H9 (cell line): Measurements from ENCODE around the gene DUSP2. TPM values are rescaled to one million over a fixed set of nuclear protein-coding genes. Genes with fewer than 3 reads are reported as not detected.
A peak's percentile ranks its signal among the peaks of the same experiment; 100 is the strongest.

ENCODE experiments used
- DNase-seq: peaks from one replicate; pipeline ENCODE4 v3.0.0-alpha.2; 2017
- H2AFZ ChIP-seq: one replicate; pipeline ENCODE4 v1.6.1; 2013; ENCODE audit warnings: mild to moderate bottlenecking, low read length, control low read depth, moderate library complexity
- H2AK5ac ChIP-seq: 2 replicates; pipeline ENCODE4 v1.6.1; 2013; ENCODE audit warnings: low read length, control low read depth, mixed read lengths; ENCODE audit not compliant: insufficient read length
- H2BK120ac ChIP-seq: one replicate; pipeline ENCODE4 v1.6.1; 2013; ENCODE audit warnings: low read depth, mild to moderate bottlenecking, low read length, control low read depth, inconsistent platforms; ENCODE audit not compliant: poor library complexity, severe bottlenecking
- H2BK12ac ChIP-seq: 2 replicates; pipeline ENCODE4 v1.6.1; 2013; ENCODE audit warnings: low read length, control low read depth, mixed read lengths, low read depth; ENCODE audit not compliant: insufficient read length
- H2BK15ac ChIP-seq: 2 replicates; pipeline ENCODE4 v1.6.1; 2013; ENCODE audit warnings: low read depth, low read length, control low read depth
- H2BK20ac ChIP-seq: one replicate; pipeline ENCODE4 v1.6.1; 2013; ENCODE audit warnings: low read depth, mild to moderate bottlenecking, low read length, control low read depth, inconsistent platforms; ENCODE audit not compliant: poor library complexity, severe bottlenecking
- H2BK5ac ChIP-seq: 2 replicates; pipeline ENCODE4 v1.6.1; 2013; ENCODE audit warnings: low read length, control low read depth, mixed read lengths; ENCODE audit not compliant: insufficient read length
- H3K14ac ChIP-seq: 2 replicates; pipeline ENCODE4 v1.6.1; 2013; ENCODE audit warnings: low read length, control low read depth; ENCODE audit not compliant: insufficient read depth
- H3K18ac ChIP-seq: 2 replicates; pipeline ENCODE4 v1.6.1; 2013; ENCODE audit warnings: low read depth, mild to moderate bottlenecking, mixed read lengths, low read length, control low read depth; ENCODE audit not compliant: insufficient read length
- H3K23ac ChIP-seq: 2 replicates; pipeline ENCODE4 v1.6.1; 2013; ENCODE audit warnings: low read length, control low read depth, mixed read lengths, low read depth; ENCODE audit not compliant: insufficient read length
- H3K23me2 ChIP-seq: 2 replicates; pipeline ENCODE4 v1.6.1; 2013; ENCODE audit warnings: low read depth, mild to moderate bottlenecking, mixed read lengths, low read length, control low read depth; ENCODE audit not compliant: insufficient read length, poor library complexity, severe bottlenecking
- H3K27ac ChIP-seq: 2 replicates; pipeline ENCODE4 v1.5.1; 2013; ENCODE audit warnings: low read length, control low read depth, mixed read lengths, low read depth; ENCODE audit not compliant: insufficient read length
- H3K27me3 ChIP-seq: 2 replicates; pipeline ENCODE4 v1.6.1; 2013; ENCODE audit warnings: low read length, control low read depth, inconsistent platforms; ENCODE audit not compliant: insufficient read depth
- H3K4ac ChIP-seq: 2 replicates; pipeline ENCODE4 v1.6.1; 2013; ENCODE audit warnings: low read depth, mild to moderate bottlenecking, control low read depth, inconsistent platforms, low read length, moderate library complexity
- H3K4me1 ChIP-seq: 2 replicates; pipeline ENCODE4 v1.6.1; 2013; ENCODE audit warnings: low read length, control low read depth, inconsistent platforms; ENCODE audit not compliant: insufficient read depth
- H3K4me2 ChIP-seq: 2 replicates; pipeline ENCODE4 v1.6.1; 2013; ENCODE audit warnings: low read length, control low read depth, mixed read lengths; ENCODE audit not compliant: insufficient read length, insufficient read depth
- H3K56ac ChIP-seq: 2 replicates; pipeline ENCODE4 v1.6.1; 2013; ENCODE audit warnings: low read depth, mild to moderate bottlenecking, mixed read lengths, low read length, control low read depth; ENCODE audit not compliant: insufficient read length
- H3K79me1 ChIP-seq: 2 replicates; pipeline ENCODE4 v1.6.1; 2013; ENCODE audit warnings: low read depth, mild to moderate bottlenecking, moderate library complexity, low read length, control low read depth, inconsistent platforms; ENCODE audit not compliant: insufficient read depth, poor library complexity, severe bottlenecking
- H3K79me2 ChIP-seq: 2 replicates; pipeline ENCODE4 v1.6.1; 2013; ENCODE audit warnings: low read length, control low read depth, inconsistent platforms; ENCODE audit not compliant: insufficient read depth
- H3K9ac ChIP-seq: 2 replicates; pipeline ENCODE4 v1.6.1; 2013; ENCODE audit warnings: low read length, control low read depth, mixed read lengths; ENCODE audit not compliant: insufficient read length; ENCODE audit errors: extremely low read depth
- H3K9me3 ChIP-seq: one replicate; pipeline ENCODE4 v1.6.1; 2013; ENCODE audit warnings: low read depth, low read length, inconsistent platforms; ENCODE audit not compliant: control insufficient read depth
- H3T11ph ChIP-seq: one replicate; pipeline ENCODE4 v1.6.1; 2013; ENCODE audit warnings: mild to moderate bottlenecking, low read length, control low read depth, inconsistent platforms
- H4K20me1 ChIP-seq: one replicate; pipeline ENCODE4 v1.6.1; 2013; ENCODE audit not compliant: control insufficient read depth, insufficient read length, insufficient read depth
- H4K5ac ChIP-seq: 2 replicates; pipeline ENCODE4 v1.6.1; 2013; ENCODE audit warnings: low read depth, mild to moderate bottlenecking, mixed read lengths, low read length, control low read depth; ENCODE audit not compliant: insufficient read length
- H4K8ac ChIP-seq: replicated peaks from 2 replicates; pipeline ENCODE4 v1.6.1; 2013; ENCODE audit warnings: low read length, control low read depth, mixed read lengths, low read depth; ENCODE audit not compliant: insufficient read length
- H4K91ac ChIP-seq: 2 replicates; pipeline ENCODE4 v1.6.1; 2013; ENCODE audit warnings: low read depth, mild to moderate bottlenecking, moderate library complexity, mixed read lengths, low read length, control low read depth; ENCODE audit not compliant: insufficient read length
- H3K27ac Mint-ChIP-seq, 3 experiments: 2 replicates in 2 of 3; 3 replicates in 1 of 3; pipeline ENCODE4 v1.8.0; 2020 to 2021; ENCODE audit warnings: mixed read lengths in 3 of 3, mild to moderate bottlenecking in 1 of 3, moderate library complexity in 1 of 3
- H3K27me3 Mint-ChIP-seq: 2 replicates; pipeline ENCODE4 v1.8.0; 2021; ENCODE audit warnings: low read depth, mild to moderate bottlenecking, moderate library complexity, mixed read lengths
- H3K36me3 Mint-ChIP-seq, 3 experiments: 2 replicates in 2 of 3; 3 replicates in 1 of 3; pipeline ENCODE4 v1.8.0; 2020 to 2021; ENCODE audit warnings: low read depth in 3 of 3, mixed read lengths in 3 of 3; ENCODE audit not compliant: insufficient read depth in 1 of 3
- H3K4me1 Mint-ChIP-seq, 2 experiments: 2 replicates each; pipeline ENCODE4 v1.8.0; 2020; ENCODE audit warnings: mixed read lengths in 2 of 2
- H3K4me3 Mint-ChIP-seq, 2 experiments: 2 replicates in 1 of 2; 3 replicates in 1 of 2; pipeline ENCODE4 v1.8.0; 2020 to 2021; ENCODE audit warnings: mild to moderate bottlenecking in 2 of 2, mixed read lengths in 2 of 2, moderate library complexity in 1 of 2
- H3K9me3 Mint-ChIP-seq, 2 experiments: 2 replicates in 1 of 2; 3 replicates in 1 of 2; pipeline ENCODE4 v1.8.0; 2020; ENCODE audit warnings: mild to moderate bottlenecking in 2 of 2, mixed read lengths in 2 of 2, moderate library complexity in 1 of 2
- CTCF ChIP-seq: fragments of 200-600 bp; sonication (generic); conservative IDR thresholded peaks from 3 replicates; pipeline ENCODE4 v1.8.0; 2021; ENCODE audit warnings: antibody characterized with exemption, mild to moderate bottlenecking
- WGBS: extraction: QIAGEN DNeasy Blood & Tissue Kit; methylation state at CpG from one replicate; pipeline ENCODE4 v1.1.7; 2013; ENCODE audit warnings: missing lambda C conversion rate, low lambda C conversion rate, mixed read lengths; ENCODE audit not compliant: insufficient read length; ENCODE audit errors: extremely low coverage; 5-methylcytosine and 5-hydroxymethylcytosine counted together
- total RNA-seq: library from RNA; stranded (reverse); gene quantifications from 2 replicates; pipeline ENCODE4 v1.2.1, GENCODE V29; 2021

The DUSP2 gene
- total RNA-seq, 1 experiment from 2014 or later = 14.9 TPM

DNA sequence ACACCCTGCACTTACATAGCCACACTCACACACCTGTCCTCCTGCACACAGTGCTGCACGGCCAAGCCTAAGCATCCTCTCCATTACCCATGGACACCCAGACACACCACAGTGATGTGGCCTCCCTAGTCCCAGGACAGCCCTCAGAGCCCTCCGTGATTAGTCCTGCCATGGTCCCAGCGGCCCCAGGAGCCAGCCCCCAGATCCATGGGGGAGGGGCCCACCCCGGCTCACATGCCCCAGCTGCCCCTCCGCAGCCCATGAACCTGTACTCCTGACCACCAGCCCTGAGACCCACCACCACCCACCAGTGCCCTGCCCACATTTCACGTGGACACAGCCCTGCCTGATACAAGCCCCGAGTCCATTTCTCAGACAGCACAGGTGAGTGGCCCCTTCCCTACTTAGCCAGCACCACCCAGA lies 8.1 kb upstream of the DUSP2 start:
- Mint-ChIP-seq H3K27me3 (peaks cover under 1% of the 10 kb centered on the region), H3K4me3 (peak overlapping the region in 1 of 2 experiments; percentile 54; a peak in 1 of 5 replicates), H3K36me3 (peaks cover 0 to 4% (median 0%) of the 10 kb centered on the region in 3 experiments; a peak in 2 of 7 replicates), H3K9me3 (0 out of 5 replicates have a peak, but pooled peaks cover 0 to 3% of the 10 kb centered on the region in 2 experiments), H3K4me1 (peaks cover 24 to 43% of the 10 kb centered on the region in 2 experiments), H3K27ac (peak overlapping the region in 1 of 3 experiments; percentile 64; a peak in 2 of 7 replicates)
- Histone ChIP-seq H3K9ac (no peak overlapping the region), H3K4me1 (no peaks in the 10 kb centered on the region; the same call in 1 of the 2 replicates), H4K91ac (no peak overlapping the region), H4K8ac (no peak overlapping the region), H3K27me3 (no peaks in the 10 kb centered on the region), H3K4me2 (no peak overlapping the region), H2BK15ac (no peak overlapping the region), H4K20me1 (no peaks in the 10 kb centered on the region), H2BK20ac (no peak overlapping the region), H2BK120ac (no peak overlapping the region), H3K23me2 (no peaks in the 10 kb centered on the region), H3K79me2 (no peaks in the 10 kb centered on the region), H3K79me1 (no peaks in the 10 kb centered on the region), H4K5ac (no peak overlapping the region), H2AK5ac (no peak overlapping the region), H3K56ac (no peak overlapping the region), H3K4ac (no peak overlapping the region), H3K14ac (no peak overlapping the region), H2BK12ac (no peak overlapping the region), H3K9me3 (no peaks in the 10 kb centered on the region), H3K18ac (peak overlapping the region; percentile 38), H3K27ac (no peak overlapping the region), H2AFZ (no peak overlapping the region), H2BK5ac (no peak overlapping the region), H3T11ph (no peak overlapping the region), H3K23ac (no peak overlapping the region)
- no peak for TF ChIP-seq CTCF
- peak; percentile 22 for DNase-seq
- WGBS = no CpG with 5 or more reads among the region's 7 CpGs
